Activated CD8-positive, alpha-beta memory T cell treated with anti-CD3 and anti-CD28 coated beads, Interleukin-2, amount 50 U/mL, for 48 hours (primary cell): ENCODE measurements around the gene MGAT5B.

ENCODE experiments used
- DNase-seq: peaks from one replicate; pipeline ENCODE4 v3.0.0-alpha.2; 2020

Gene MGAT5B

DNA sequence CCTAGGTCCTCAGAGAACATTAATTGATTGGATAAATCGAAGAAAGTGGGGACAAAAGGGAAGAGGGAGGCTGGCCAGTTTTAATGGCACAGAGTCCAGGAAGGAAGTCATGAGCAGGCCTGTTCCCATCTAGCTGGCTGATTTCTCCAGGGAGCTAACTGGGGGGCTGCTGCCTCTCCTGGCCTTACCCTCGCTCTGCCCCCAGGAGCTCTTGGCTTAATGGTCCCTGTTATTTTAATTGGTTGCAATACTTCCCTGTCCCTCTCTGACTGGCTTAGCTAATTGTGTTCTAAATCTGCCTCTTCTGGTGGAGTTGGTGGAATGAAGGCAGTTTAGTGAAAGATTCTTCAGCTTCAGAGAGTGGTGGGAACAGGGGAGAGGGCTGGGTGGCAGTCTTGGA lies 61.4 kb downstream of the MGAT5B start:
- DNase-seq, result no peak

DNA sequence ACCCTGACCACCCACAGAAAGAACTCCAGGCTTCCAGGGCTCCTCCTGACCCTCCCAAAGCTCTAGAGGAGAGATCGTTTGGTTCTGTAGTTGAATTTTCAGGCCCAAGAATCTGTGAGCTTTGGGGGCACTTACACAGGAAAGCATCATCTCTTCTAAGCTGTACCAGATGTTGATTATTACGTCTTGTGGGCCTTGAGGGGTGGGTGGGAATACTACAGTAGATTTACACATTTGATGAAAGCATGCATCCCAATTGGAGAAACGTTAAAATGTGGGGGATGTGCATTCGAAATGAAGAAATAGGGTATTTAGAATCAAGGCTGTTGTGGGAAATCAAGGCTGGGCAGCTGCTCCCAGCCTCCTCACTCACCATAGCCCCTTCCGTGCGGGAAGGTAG lies 61.9 kb downstream of the MGAT5B start:
- no peak for DNase-seq

DNA sequence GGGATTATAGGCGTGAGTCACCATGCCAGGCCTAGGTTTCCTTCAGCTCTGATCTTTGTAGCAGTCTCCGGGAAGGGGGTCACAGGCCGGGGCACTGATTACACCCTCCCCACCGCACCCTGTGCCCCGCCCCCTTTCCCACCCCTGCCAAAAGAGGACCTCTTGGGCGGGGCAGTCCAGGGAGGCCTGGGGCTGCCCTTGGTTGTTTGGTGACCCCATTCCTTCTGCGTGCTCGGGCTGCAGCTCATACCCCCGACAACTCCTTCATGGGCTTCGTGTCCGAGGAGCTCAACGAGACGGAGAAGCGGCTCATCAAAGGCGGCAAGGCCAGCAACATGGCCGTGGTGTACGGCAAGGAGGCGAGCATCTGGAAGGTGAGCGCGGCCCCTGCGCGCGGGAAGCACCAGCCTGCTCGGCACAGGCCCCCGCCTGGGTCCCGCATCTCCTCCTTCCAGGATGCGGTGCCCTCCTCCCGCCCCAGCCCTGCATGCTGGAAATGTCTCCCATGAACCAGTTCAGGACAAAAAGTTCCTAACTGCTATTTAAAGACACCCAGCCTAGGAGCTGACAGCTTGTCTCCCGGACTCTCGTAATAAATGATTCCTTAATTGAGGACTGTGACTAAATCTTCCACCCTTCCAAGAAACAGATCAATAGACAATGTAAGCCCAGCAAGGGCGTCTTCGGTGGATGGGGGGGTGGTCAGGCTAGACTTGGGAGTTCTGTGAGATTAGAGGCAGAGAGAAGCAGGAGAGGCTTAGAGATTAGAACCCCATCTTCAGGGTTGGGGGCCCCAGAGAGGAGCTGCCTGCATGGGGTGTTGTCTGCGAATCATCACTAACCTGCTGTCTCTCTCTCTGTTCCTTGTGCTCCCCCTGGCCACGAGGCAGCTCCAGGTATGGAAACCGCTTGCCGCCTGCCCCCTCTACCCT lies 64.5 kb downstream of the MGAT5B start:
- DNase-seq, result no peak

DNA sequence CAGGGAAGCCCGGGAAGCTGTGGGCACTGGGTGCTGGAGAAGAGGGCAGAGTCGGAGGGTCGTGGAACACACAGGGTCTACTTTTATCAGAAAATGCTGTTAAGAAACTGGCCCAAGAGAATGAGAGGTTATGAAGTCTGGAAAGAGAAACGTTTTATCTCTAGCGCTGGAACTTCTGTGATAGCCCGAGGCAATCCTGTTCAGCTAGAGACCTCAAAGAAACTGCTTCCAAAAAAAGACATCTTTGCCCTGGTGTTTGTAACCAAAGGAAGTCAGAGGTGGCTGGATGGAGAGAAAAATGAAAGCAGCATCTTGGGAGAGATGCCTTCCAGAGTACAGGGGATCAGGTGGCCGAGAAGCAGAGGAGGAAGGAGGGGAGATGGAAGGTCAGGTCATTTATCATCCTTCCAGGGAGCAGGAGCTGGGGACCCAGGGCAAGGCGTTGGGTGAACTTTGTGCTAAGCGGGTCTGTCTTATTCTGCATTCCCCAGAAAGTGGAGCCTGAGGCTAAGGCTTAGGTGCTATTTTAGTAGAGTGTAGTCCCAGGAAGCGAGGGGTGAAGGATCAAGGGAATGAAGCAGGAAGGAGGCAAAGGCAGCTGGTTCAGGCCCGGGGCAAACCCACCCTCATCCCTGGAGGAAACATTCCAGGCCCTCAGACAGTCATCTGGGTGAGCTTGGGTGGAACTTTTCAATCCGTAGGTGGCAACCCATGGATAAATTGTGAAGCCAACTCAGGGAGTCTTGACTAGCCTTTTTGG lies 66.5 kb downstream of the MGAT5B start:
- no peak for DNase-seq

DNA sequence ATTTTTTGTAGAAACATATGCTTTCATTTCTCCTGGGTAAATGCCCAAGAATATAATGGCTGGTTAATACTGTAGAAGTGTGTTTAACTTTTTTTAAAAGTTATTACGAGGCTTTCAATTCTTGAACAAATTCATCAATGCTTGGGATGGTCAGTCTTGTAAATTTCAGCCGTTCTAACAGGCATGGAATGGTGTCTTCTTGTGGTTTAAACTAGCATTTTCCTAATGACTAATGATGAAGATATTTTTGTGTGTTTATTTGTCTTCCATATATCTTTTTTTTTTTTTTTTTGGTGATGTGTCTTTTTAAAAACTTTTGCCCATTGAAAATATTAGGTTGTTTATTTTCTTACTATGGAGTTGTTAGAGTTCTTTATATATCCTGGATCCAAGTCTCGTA lies 67.1 kb downstream of the MGAT5B start:
- no peak for DNase-seq

DNA sequence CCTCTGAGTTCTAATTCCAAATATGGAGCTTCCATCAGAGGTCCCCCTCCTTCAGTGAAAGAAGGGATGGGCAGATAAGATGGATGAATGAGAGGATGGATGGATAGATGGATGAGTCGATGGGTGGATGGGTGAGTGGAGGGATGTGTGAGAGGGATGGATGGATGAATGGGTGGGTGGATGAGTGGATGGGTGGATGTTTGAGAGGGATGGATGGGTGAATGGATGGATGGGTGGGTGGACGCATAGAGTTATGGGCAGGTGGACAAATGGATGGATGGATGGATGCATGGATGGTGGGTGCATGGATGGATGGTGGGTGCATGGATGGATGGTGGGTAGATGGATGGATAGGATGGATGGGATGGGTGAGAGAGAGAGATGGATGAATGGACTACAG lies 69.0 kb downstream of the MGAT5B start:
- no peak for DNase-seq

DNA sequence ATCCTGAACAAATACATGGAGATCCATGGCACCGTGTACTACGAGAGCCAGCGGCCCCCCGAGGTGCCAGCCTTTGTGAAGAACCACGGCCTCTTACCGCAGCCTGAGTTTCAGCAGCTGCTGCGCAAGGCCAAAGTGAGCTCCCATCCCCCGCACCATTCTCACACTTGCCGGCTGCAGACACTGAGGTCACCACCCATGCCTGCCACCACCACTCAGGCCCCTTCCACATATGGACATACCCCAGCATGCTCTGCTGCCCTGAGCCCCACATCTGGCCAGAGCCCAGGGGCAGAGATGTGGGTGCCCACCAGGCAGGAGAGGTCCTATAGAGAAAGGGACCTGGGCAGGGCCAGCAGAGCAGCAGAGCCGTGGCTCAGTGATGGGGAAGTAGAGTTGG lies 69.8 kb downstream of the MGAT5B start:
- DNase-seq, result no peak

DNA sequence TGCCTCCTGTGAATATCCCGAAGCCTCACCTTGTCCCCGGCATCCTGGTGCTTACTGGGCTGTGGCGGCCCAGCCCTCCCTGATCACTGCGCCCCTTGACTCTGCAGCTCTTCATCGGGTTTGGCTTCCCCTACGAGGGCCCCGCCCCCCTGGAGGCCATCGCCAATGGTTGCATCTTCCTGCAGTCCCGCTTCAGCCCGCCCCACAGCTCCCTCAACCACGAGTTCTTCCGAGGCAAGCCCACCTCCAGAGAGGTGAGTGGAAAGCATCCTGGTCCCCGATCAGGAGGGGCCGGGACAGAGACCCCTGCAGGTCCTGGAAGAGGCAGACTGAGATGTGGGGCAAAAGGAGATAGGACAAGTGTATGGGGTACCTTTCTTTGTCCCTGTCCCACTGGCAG lies 72.1 kb downstream of the MGAT5B start:
- DNase-seq, result no peak

DNA sequence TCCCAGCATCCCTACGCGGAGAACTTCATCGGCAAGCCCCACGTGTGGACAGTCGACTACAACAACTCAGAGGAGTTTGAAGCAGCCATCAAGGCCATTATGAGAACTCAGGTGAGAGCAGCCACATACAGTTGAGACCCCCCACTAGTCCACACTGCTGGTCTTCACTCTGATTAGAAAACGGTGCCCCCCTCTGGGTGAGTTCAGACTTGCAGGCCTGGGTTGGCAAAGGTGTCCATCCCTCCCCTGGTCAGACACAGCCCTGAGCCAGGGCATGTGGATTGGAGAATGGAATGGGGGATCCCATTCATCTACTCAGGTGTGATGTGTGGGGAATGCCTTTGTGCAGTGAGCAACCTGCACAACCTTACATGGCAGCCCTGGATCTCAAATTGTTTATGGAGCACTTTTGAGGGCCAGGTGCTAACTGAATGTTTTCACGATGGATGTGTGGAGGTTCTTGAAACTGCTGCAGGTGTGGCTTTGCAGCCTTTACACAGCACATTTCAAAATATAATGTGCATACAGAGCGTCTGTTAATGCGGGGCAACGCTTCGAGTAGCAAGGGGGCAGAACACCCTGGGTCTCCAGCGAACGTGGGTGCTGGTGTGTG lies 72.6 kb downstream of the MGAT5B start:
- no peak for DNase-seq

DNA sequence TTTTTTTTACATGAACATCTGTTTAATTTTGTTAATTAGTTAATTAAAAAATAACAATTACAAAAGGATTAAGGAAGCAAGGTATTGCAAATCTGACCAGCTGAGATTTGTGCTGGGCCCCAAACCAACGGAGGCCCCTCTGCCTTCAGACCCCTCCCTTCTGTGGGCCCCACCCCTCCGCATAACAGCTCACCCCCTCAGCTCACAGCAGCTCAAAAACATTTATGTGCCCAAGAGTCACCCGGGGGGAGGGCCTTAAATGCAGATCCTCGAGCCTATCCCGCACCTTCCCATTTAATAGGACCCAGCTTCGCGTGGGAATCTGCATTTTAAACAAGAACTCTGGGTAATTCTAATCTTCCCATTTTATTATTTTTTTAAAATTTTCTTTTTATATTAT lies 75.0 kb downstream of the MGAT5B start:
- DNase-seq, result no peak

DNA sequence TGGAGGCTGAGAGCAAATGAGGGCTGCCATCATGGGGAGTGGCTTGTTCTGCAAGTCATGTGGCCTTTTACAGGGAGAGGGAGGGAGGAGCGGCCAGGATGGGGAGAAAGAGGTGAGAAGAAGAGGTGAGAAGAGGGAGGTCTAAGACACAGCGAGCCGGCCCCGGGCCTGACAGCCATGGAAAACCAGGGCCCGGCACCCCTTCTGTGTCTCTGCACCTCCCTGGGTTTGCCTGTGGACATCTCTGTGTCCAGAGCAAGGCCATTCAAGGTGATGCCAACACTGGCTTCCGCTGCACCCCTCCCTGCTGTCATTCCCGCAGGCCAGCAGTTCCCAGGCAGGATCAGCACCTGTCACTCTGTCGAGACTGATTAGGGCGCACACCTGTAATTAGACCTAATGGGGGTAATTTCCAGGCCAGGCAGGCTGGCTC lies 75.6 kb downstream of the MGAT5B start:
- no peak for DNase-seq

DNA sequence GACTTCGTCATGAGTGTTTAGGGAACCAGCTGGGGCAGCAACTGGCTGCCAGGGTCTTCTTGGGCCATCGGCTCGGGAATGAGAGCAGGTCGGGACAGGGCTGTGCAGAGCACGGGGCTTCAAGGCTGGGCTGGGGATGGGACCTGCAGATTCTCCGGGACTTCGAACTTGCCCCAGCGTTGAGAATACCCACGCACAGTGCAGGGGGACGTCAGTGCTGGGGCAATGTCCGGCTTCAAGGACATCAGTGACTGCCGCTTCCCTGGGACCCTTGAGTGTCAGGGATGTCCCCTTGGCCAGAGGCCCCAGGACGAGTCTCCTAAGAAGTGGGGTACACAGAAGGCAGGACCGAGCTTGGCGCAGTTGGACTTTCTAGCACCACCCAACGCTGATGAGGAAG lies 76.3 kb downstream of the MGAT5B start:
- DNase-seq, result no peak

DNA sequence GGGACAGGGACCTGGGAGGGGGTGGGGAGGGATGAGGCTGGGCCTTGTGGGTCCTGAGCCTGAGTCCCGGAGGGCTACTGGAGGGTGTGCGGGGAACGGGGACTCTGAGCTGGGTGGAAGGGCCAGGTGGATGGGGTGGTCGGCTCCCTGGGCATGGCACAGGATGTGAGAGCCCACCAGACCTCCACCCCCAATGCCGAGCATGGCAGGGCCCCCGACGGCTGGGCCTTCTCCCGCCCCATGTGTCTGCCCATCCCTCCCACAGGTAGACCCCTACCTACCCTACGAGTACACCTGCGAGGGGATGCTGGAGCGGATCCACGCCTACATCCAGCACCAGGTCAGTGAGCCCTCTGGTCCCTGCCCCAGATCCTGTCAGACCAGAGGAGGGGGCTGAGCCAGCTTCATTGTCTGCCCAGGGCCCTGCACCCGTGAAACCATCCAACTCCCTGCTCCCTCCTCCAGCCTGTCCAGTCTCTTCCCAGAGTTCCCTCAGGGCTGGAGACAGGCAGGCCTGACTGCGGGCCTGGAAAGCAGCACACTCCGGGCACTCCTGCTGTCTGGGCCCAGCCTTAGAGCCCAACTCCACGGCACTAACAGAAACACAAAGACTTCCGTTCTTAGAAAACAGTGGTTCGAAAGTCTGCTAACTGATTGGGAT lies 78.0 kb downstream of the MGAT5B start:
- DNase-seq, result no peak

DNA sequence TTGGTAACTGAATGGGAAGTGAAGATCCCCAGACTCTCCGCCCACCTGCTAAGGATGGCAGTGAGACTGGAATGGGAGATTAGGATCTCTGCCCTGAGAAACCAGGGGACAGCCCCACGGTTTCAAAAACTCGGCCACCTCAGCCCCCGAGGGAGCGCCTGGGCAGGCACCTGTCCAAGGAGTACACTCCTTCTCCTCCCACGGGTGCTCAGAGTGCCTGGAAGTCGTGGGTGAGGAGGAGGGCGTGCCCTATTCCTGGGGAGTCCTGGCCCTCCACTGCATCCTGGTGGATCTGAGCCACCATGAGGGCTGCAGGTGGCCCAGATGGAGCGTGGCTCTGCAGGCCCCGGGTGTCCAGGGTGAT lies 78.5 kb downstream of the MGAT5B start:
- DNase-seq, result no peak

DNA sequence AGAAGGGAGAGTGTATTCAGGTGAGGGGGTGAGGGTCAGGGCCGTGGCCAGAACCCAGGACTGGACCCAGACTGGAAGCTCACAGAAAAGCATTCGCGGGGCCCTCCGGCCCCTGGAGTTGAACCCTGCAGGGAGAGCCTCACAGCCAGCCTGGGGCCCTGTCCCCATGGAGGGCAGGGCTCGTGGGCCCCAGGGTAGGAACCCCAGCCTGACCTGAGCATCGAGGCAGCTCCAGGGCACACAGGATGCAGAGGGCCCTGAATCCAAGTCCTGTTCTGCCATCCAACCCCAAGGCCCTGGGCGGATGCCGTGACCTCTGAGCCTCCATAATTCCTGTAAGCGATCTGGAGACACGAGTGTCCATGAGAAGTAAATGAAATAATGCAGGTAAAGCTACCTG lies 79.1 kb downstream of the MGAT5B start:
- DNase-seq, result no peak

DNA sequence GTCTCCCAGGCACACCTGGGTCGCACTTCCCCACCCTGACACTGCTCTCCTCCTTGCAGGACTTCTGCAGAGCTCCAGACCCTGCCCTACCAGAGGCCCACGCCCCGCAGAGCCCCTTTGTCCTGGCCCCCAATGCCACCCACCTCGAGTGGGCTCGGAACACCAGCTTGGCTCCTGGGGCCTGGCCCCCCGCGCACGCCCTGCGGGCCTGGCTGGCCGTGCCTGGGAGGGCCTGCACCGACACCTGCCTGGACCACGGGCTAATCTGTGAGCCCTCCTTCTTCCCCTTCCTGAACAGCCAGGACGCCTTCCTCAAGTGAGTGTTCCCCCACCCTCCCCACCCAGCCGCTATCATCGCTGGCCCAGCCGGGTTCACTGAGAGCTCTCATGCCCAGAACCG lies 79.6 kb downstream of the MGAT5B start:
- DNase-seq, result no peak

DNA sequence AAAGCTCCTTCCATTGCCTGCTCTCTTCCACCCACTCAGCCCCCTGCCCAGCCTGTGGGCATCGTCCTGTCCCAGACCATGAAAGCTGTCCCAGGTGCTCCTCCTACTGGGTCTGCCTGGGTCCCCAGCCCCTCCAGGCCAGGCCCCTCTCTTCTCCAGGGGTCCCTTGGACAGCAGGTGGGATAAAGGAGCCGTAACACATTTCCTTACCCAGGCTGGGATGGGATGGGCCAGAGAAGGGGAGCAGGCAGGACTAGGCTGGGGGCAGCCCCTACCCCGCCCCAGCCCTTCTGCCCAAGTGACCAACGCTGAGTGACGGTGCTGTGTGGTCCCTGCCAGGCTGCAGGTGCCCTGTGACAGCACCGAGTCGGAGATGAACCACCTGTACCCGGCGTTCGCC lies 80.1 kb downstream of the MGAT5B start:
- DNase-seq, result no peak

DNA sequence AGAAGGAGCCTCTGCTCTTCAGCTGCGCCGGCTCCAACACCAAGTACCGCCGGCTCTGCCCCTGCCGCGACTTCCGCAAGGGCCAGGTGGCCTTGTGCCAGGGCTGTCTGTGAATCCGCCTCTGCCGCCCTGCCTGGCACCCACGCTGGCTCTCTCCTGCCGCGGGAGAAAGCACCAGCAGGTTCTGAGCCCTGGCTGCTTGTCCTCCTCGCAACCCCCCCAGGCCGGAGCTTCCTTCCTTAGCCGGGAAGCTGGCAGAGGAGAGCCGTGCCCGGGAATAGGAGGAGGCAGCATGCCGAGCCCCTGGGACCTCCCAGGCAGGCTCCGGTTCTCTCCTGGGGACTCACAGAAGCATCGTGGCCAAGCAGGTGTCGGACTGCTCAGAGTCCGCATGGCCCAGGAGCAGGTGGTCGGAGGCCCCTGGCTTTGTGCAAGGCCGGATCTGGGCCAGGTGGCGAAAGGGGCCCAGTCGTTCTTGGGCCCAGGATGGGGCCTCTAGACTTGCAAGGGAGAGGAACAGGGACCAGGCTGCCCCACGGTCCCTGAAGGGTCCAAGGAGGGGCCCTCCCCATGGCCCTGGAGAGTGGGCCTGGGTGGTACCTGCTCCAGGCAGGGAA lies 80.6 kb downstream of the MGAT5B start:
- no peak for DNase-seq

DNA sequence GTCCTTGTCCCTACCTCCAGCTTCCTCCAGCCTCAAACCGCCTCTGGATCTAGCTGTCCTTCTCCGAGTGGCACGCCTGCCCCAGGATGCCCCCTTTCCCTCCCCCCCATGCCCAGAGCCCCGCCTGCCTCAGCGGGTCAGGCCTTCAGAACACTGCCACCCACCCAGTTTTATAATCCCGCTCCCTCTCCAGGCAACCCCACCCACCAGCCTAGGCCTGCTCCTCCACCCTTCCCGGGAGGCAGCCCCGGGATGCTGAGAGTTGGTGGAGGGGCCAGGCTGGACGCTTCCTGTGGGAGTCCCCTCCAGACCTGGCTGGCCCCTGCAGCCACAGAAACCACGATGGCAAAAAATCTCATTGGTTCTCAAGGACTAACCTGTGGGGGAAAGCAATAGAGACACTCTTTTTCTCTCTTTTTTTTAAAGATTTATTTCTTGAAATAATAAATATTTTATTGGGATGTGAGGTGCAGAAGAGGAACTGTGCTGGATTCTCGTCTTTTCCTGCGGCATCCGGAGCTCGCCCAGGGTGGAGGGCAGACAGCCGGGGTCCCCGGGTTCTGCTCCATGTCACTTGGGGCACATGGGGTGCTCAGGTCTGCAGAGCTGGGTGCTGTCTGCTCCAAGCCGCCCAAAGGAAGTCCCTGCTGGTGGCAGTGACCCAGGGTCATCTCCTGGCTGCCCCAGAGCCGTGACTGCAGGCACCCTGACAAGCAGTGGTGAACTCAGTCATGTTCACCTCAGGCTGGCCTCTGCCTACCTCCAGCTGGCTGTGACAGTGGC lies 81.9 kb downstream of the MGAT5B start:
- no peak for DNase-seq

DNA sequence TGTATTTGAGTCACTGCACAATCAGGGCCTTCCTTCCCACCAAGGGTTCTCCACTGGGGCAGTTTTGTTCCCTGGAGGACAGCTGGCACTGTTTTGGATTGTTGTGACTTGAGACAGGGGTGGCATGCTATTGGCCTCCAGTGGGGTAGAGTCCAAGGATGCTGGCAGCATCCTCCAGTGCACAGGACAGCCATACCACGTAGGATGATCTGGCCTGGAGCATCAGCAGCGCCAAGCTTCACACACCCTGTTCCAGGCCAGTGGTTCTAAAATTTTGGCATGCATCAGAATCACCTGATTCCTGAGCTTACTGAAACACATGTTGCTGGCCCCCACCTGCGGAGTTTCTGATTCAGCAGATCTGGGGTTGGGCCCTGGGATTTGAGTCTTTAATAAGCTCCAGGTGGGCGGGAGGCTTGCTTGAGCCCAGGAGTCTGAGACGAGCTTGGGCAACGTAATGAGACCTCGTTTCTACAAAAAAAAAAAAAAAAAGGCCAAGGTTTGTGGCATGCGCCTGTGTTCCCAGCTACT lies 83.2 kb downstream of the MGAT5B start:
- no peak for DNase-seq

DNA sequence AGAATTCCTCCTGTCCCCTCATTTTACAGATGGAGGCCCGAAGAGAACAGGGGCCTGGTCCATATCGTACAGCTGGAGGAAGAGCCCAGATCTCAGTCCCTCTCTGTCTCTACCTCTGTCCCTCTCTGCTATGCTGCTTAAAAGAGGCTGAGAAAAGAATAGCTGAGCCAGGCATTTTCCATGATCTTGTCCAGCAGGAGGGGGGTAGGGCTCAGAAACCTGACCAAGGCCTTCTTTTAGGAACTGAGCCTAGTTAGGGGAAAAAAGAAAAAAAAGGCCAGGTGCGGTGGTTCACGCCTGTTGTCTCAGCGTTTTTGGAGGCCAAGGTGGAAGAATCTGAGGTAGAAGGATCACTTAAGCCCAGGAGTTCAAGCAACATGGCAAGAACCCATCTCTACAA lies 84.2 kb downstream of the MGAT5B start:
- DNase-seq, result no peak

DNA sequence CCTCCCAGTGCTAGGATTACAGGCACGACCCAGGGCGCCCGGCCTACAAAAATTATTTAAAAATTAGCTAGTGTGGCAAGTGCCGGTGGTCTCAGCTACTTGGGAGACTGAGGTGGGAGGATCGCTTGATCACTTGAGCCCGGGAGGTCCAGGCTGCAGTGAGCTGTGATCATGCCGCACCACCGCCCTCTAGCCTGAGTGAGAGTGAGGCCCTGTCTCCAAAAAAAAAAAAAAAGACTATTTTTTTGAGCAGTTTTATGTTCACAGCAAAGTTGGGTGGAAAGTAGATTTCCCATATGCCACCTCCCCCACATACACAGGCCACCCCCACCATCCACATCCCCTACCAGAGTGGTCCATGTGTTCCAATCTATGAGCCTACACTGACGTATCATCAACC lies 84.9 kb downstream of the MGAT5B start:
- no peak for DNase-seq
